HepG2 (cell line): Measurements from ENCODE around the gene RHOC. TPM values are rescaled to one million over a fixed set of nuclear protein-coding genes. Genes with fewer than 3 reads are reported as not detected.

Experiments
- ATAC-seq: fragments of 200-7000 bp; cut with Tn5 transposase; 3 replicates; pipeline ENCODE4 v1.9.1; 2020; ENCODE audit warnings: mild to moderate bottlenecking, moderate library complexity
- BruUV-seq: library from RNA; stranded (reverse); fragments of 400-500 nt; replicated peaks from 2 replicates; lab custom pipeline; 2021; lab: Mats Ljungman, UMichigan
- CTCF ChIA-PET: fragments of 300-600 bp; formaldehyde crosslinking; extraction: SDS; loops from one replicate; lab custom pipeline; 2021; ENCODE audit warnings: low total read pairs, inconsistent platforms, low intra/inter-chr PET ratio; lab: Yijun Ruan, JAX
- POLR2A ChIA-PET: fragments of 350-600 bp; sonication (Branson Sonifier 250); formaldehyde crosslinking; loops from one replicate; lab custom pipeline; 2020; ENCODE audit warnings: antibody characterized with exemption, inconsistent platforms; lab: Yijun Ruan, JAX
- DNase-seq: peaks from one replicate; pipeline ENCODE4 v3.0.0-alpha.2; 2015; ENCODE audit warnings: low spot score
- FAIRE-seq: peaks from 3 replicates; lab custom pipeline; 2011; peaks lifted over from hg19 to GRCh38; lab: Jason Lieb, UNC
- H2AFZ ChIP-seq: one replicate; pipeline ENCODE4 v1.6.1; 2011; ENCODE audit warnings: low read length, inconsistent platforms
- H3K27ac ChIP-seq: fragments of 300-600 bp; 3 replicates; pipeline ENCODE4 v1.8.0; 2011; ENCODE audit warnings: mixed run types, mild to moderate bottlenecking, mixed read lengths, low read length, inconsistent platforms; ENCODE audit not compliant: insufficient read depth; ENCODE audit errors: extremely low read length
- H3K27me3 ChIP-seq, 2 experiments: fragments of 200-600 bp in 1 of 2; 2 replicates in 1 of 2; 3 replicates in 1 of 2; pipeline versions ENCODE4 v1.6.0 to v1.8.0; 2011; ENCODE audit warnings: low read length in 2 of 2, mild to moderate bottlenecking in 2 of 2, moderate library complexity in 2 of 2, inconsistent platforms in 1 of 2; ENCODE audit not compliant: insufficient read depth in 2 of 2, control insufficient read depth in 1 of 2
- H3K36me3 ChIP-seq, 2 experiments: fragments of 200-600 bp in 1 of 2; replicated peaks in 1 of 2; 2 replicates in 1 of 2; 3 replicates in 1 of 2; pipeline versions ENCODE4 v1.5.1 to v1.8.0; 2011; ENCODE audit warnings: low read length in 2 of 2, inconsistent platforms in 1 of 2; ENCODE audit not compliant: insufficient read depth in 2 of 2, control insufficient read depth in 1 of 2
- H3K4me1 ChIP-seq: 2 replicates; pipeline ENCODE4 v1.5.1; 2012; ENCODE audit warnings: low read length, inconsistent platforms; ENCODE audit not compliant: insufficient read depth
- H3K4me2 ChIP-seq: 2 replicates; pipeline ENCODE4 v1.6.0; 2011; ENCODE audit warnings: low read depth, low read length, inconsistent platforms
- H3K4me3 ChIP-seq, 3 experiments: fragments of 200-600 bp in 1 of 3; sonication (generic), shearing (Covaris generic) in 1 of 3; replicated peaks in 1 of 3; 2 replicates each; pipeline ENCODE4 v1.5.1; 2011 to 2016; ENCODE audit warnings: low read length in 3 of 3, inconsistent platforms in 2 of 3, low read depth in 2 of 3, mild to moderate bottlenecking in 2 of 3, control low read depth in 1 of 3, mixed read lengths in 1 of 3; ENCODE audit not compliant: insufficient read depth in 1 of 3
- H3K79me2 ChIP-seq: one replicate; pipeline ENCODE4 v1.6.1; 2011; ENCODE audit warnings: low read length, inconsistent platforms; ENCODE audit not compliant: insufficient read depth
- H3K9ac ChIP-seq: 2 replicates; pipeline ENCODE4 v1.6.0; 2011; ENCODE audit warnings: mild to moderate bottlenecking, low read depth, low read length, inconsistent platforms; ENCODE audit not compliant: insufficient read depth
- H3K9me3 ChIP-seq: 2 replicates; pipeline ENCODE4 v1.5.1; 2012; ENCODE audit warnings: mild to moderate bottlenecking, low read length
- H4K20me1 ChIP-seq: 2 replicates; pipeline ENCODE4 v1.6.0; 2011; ENCODE audit warnings: inconsistent platforms, mild to moderate bottlenecking, low read length, moderate library complexity; ENCODE audit not compliant: insufficient read depth
- AGO2 ChIP-seq: fragments of 200-400 bp; formaldehyde crosslinking; optimal IDR thresholded peaks from 2 replicates; pipeline ENCODE3; 2017; ENCODE audit warnings: mild to moderate bottlenecking, low read depth, low read length, moderate library complexity
- DR1 ChIP-seq: sonication (generic); formaldehyde crosslinking; IDR thresholded peaks from 2 replicates; pipeline ENCODE4 v1.8.0; 2021; ENCODE audit warnings: mild to moderate bottlenecking, missing genetic modification reagents, inconsistent platforms
- E2F2 ChIP-seq: sonication (generic); formaldehyde crosslinking; IDR thresholded peaks from 2 replicates; pipeline ENCODE4 v1.4.0; 2020; ENCODE audit warnings: missing genetic modification reagents, borderline replicate concordance
- GLI4 ChIP-seq: sonication (generic); formaldehyde crosslinking; IDR thresholded peaks from 2 replicates; pipeline ENCODE4 v1.5.1; 2020; ENCODE audit warnings: missing genetic modification reagents, mild to moderate bottlenecking, moderate library complexity, borderline replicate concordance
- MED1 ChIP-seq: sonication (generic); formaldehyde crosslinking; IDR thresholded peaks from 2 replicates; pipeline ENCODE4 v1.4.0; 2020; ENCODE audit warnings: missing genetic modification reagents
- NR2F1 ChIP-seq, 2 experiments: fragments of 450-650 bp in 1 of 2; formaldehyde crosslinking in 1 of 2; IDR thresholded peaks; 2 replicates each; pipeline versions ENCODE4 v1.5.0 to v1.6.1; 2016 to 2020; ENCODE audit warnings: mild to moderate bottlenecking in 1 of 2, missing compliant biosample characterization in 1 of 2, missing genetic modification reagents in 1 of 2, moderate library complexity in 1 of 2
- RFXANK ChIP-seq: IDR thresholded peaks from 2 replicates; pipeline ENCODE4 v1.6.1; 2016
- SKIL ChIP-seq: sonication (generic); formaldehyde crosslinking; IDR thresholded peaks from 2 replicates; pipeline ENCODE4 v1.8.0; 2022; ENCODE audit warnings: missing genetic modification reagents, mild to moderate bottlenecking, moderate library complexity, borderline replicate concordance
- TFDP1 ChIP-seq: IDR thresholded peaks from 2 replicates; pipeline ENCODE4 v1.6.1; 2016; ENCODE audit warnings: missing compliant biosample characterization, missing genetic modification reagents, borderline replicate concordance
- ZFP41 ChIP-seq: sonication (generic); formaldehyde crosslinking; IDR thresholded peaks from 2 replicates; pipeline ENCODE4 v1.4.0; 2020; ENCODE audit warnings: mild to moderate bottlenecking, missing genetic modification reagents, borderline replicate concordance
- ZNF138 ChIP-seq: sonication (generic); formaldehyde crosslinking; IDR thresholded peaks from 2 replicates; pipeline ENCODE4 v1.5.0; 2020; ENCODE audit warnings: mild to moderate bottlenecking, low read depth, missing genetic modification reagents
- ZNF260 ChIP-seq: sonication (generic); formaldehyde crosslinking; IDR thresholded peaks from 2 replicates; pipeline ENCODE4 v1.4.0; 2020; ENCODE audit warnings: missing genetic modification reagents, low read depth, mild to moderate bottlenecking, borderline replicate concordance
- ZNF281 ChIP-seq: sonication (generic); formaldehyde crosslinking; IDR thresholded peaks from 2 replicates; pipeline ENCODE4 v1.4.0; 2020; ENCODE audit warnings: missing genetic modification reagents, borderline replicate concordance
- ZNF335 ChIP-seq: sonication (generic); formaldehyde crosslinking; IDR thresholded peaks from 2 replicates; pipeline ENCODE4 v1.4.0; 2020; ENCODE audit warnings: missing genetic modification reagents
- ZNF354B ChIP-seq: sonication (generic); formaldehyde crosslinking; IDR thresholded peaks from 2 replicates; pipeline ENCODE4 v1.8.0; 2022; ENCODE audit warnings: mild to moderate bottlenecking, missing genetic modification reagents
- ZNF468 ChIP-seq: sonication (generic); formaldehyde crosslinking; IDR thresholded peaks from 2 replicates; pipeline ENCODE4 v1.8.0; 2022; ENCODE audit warnings: mild to moderate bottlenecking, moderate library complexity, missing genetic modification reagents
- ZSCAN21 ChIP-seq: sonication (generic); formaldehyde crosslinking; IDR thresholded peaks from 2 replicates; pipeline ENCODE4 v1.8.0; 2022; ENCODE audit warnings: mild to moderate bottlenecking, missing genetic modification reagents, moderate library complexity, borderline replicate concordance
- WGBS: methylation state at CpG from one replicate; pipeline ENCODE4 v1.1.6; 2017; ENCODE audit warnings: low lambda C conversion rate; 5-methylcytosine and 5-hydroxymethylcytosine counted together
- in situ Hi-C: cut with HindIII; loops from 2 replicates; pipeline ENCODE4 v1.10.0; 2017; ENCODE audit warnings: low pct_unique_long_range_greater_than_20kb; ENCODE audit not compliant: extremely low pct_ligation_motif_present
- intact Hi-C: fragments of 100-400 bp; cut with micrococcal nuclease; formaldehyde crosslinking; loops from one replicate; pipeline ENCODE4 v1.10.0; 2022; ENCODE audit not compliant: unreplicated experiment
- polyA plus RNA-seq, 8 experiments: library from polyadenylated mRNA; depleted of rRNA in 3 of 8; stranded (reverse) in 7 of 8; unstranded in 1 of 8; fragments of >200 nt; fragmentation: Illumina TruSeq in 4 of 8; extraction: Trizol in 4 of 8; gene quantifications; 2 replicates each; pipeline versions ENCODE4 v1.2.1 to v1.2.3, GENCODE V29; 2011 to 2016; ENCODE audit warnings: low read depth in 4 of 8, missing spikeins in 1 of 8, mixed read lengths in 1 of 8; ENCODE audit not compliant: insufficient read depth in 1 of 8
- total RNA-seq, 5 experiments: library from RNA; depleted of rRNA; stranded (reverse); fragments of >200 nt; fragmentation: Illumina TruSeq; extraction: Trizol; gene quantifications; 2 replicates each; pipeline ENCODE4 v1.2.3, GENCODE V29; 2016; ENCODE audit warnings: low read depth in 1 of 5

RHOC gene
- total and polyA plus RNA-seq, 2 of the 13 experiments (the other 11 are each of a cell fraction or from before 2014, with no cell fraction given) = 64.3 to 182 TPM

GRCh38 chr1:112717263-112717873 is 10.4 kb upstream of the RHOC start:
- H4K20me1 ChIP-seq = peaks cover 5% of the 10 kb centered on the region; the same call in 1 of the 2 replicates
- POLR2A ChIA-PET = no interaction called here
- H3K36me3 ChIP-seq = no peaks in the 10 kb centered on the region
- H3K27me3 ChIP-seq = peaks cover 9 to 56% of the 10 kb centered on the region in 2 experiments
- FAIRE-seq = no peak
- no peak for ATAC-seq
- WGBS = 23% methylated on average over 2 of the region's 2 CpGs
- BruUV-seq = no TSS peak
- H3K4me2 ChIP-seq = no peak overlapping the region
- DNase-seq = no peak
- H3K9ac ChIP-seq = no peak overlapping the region
- no peaks in the 10 kb centered on the region for H3K79me2 ChIP-seq
- H3K4me3 ChIP-seq = no peak overlapping the region
- H3K27ac ChIP-seq = no peak overlapping the region
- CTCF ChIA-PET = interaction anchor here (1.9 kb wide), 1 partner anchor 86 kb away, joined by 37 read pairs; no protein-coding TSS in a partner anchor
- H3K9me3 ChIP-seq = no peaks in the 10 kb centered on the region
- H2AFZ ChIP-seq = no peak overlapping the region
- in situ Hi-C loops = loop anchor here (5.0 to 25.0 kb wide), 2 partner anchors 90 to 320 kb away; no protein-coding TSS in a partner anchor
- intact Hi-C loops = loop anchor here (2.0 to 5.0 kb wide), 3 partner anchors 163 to 325 kb away; partner anchors contain the start of gene SLC16A1
- peaks cover 39% of the 10 kb centered on the region for H3K4me1 ChIP-seq
- TF ChIP-seq RFXANK (CRISPR knock-in tag) = no peak
- no peak for TF ChIP-seq SKIL (CRISPR knock-in tag)
- TF ChIP-seq GLI4 (CRISPR knock-in tag) = no peak
- no peak for TF ChIP-seq AGO2
- TF ChIP-seq TFDP1 (CRISPR knock-in tag) = no peak
- no peak for TF ChIP-seq ZNF468 (CRISPR knock-in tag)
- no peak for TF ChIP-seq DR1 (CRISPR knock-in tag)
- no peak for TF ChIP-seq ZNF260 (CRISPR knock-in tag)
- no peak for TF ChIP-seq NR2F1 (CRISPR knock-in tag; IDR thresholded peaks at IDR 0.05)
- no peak for TF ChIP-seq E2F2 (CRISPR knock-in tag)
- no peak for TF ChIP-seq ZSCAN21 (CRISPR knock-in tag)
- no peak for TF ChIP-seq ZNF354B (CRISPR knock-in tag)
- TF ChIP-seq ZNF138 = no peak
- no peak for TF ChIP-seq MED1 (CRISPR knock-in tag)
- no peak for TF ChIP-seq ZFP41 (CRISPR knock-in tag)
- TF ChIP-seq ZNF281 = no peak
- TF ChIP-seq ZNF335 = no peak
